DMS153 treated with DMSO at 0.1 percent for 48 hours (cell line): ENCODE measurements around the gene CMBL.
A peak's percentile ranks its signal among the peaks of the same experiment; 100 is the strongest.
"Not testable (repeated sequence)": the region's sequence is repeated elsewhere in the genome, so short reads cannot be mapped to it uniquely, and the experiment has no call there.

Experiments
- DNase-seq: peaks from one replicate; lab custom pipeline; 2025; ENCODE audit not compliant: unreplicated experiment; lab: John Stamatoyannopoulos, UW

Gene CMBL

DNA sequence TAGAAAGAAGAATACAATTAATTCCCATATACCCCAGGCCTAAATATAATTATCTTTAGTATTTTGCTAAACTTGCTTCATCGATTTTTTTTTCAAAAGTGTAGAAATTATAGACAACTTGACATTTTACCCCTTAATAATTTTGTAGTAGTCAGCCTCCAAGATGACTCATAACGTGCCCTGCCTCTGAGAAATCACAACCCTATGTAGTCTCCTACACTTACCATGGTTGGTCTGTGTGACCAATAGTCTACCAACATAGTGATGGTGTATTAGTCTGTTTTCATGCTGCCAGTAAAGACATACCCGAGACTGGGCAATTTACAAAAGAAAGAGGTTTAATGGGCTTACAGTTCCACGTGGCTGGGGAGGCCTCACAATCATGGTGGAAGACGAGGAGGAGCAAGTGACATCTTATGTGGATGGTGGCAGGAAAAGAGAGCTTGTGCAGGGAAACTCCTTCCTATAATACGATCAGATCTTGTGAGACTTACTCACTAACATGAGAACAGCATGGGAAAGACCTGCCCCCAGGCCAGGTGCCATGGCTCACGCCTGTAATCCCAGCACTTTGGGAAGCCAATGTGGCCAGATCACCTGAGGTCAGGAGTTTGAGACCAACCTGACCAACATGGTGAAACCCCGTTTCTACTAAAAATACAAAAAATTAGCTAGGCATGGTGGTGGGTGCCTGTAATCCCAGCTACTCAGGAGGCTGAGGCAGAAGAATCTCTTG, 3.3 kb upstream of the CMBL start:
- not testable (repeated sequence) for DNase-seq

- DNase-seq = peak; percentile 32
These were observed 2.5 kb upstream of the CMBL start for GRCh38 chr5:10310066-10310779.

- no peak for DNase-seq
These were observed 1.1 kb upstream of the CMBL start for GRCh38 chr5:10308844-10309243.

DNA sequence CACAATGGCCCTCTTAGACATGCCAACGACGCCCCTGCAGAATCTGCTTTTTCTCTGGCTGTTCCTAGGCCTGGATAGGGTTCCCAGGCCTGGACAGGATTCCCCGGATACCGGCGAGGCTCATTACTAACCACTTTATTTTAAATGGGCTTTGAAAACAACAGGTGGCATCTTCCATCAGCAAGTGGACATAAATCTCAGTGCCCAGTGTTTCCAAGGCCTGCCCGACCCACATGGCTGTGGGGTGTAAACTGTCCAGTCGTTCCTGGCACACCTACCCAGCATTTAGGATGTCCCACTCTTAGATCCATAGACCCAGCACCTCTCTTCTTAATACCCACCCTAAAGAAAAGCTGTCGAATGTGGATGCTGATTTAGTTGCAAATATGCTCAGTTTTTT, 896 bp downstream of the CMBL start:
- peak; percentile 69 for DNase-seq

DNA sequence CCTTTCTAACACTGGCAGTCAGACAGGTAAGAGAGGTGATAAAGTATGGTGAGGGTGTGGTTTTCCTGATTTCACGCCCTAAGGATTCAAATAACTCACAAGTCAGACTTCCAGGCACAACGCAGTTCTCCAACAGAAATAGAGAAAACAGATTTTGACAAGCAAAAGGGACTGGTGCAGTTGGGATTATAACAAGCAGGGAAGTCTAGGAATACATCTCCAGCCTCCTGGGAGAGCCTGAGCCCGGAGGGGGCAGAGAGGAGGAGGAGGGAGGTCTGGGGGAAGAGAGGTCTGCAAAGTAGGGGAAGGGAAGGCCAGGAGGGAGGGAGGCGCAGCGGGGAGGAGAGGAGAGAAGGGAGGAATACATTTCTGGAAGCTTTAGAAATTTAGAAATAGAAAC, 1.6 kb downstream of the CMBL start:
- no peak for DNase-seq

DNA sequence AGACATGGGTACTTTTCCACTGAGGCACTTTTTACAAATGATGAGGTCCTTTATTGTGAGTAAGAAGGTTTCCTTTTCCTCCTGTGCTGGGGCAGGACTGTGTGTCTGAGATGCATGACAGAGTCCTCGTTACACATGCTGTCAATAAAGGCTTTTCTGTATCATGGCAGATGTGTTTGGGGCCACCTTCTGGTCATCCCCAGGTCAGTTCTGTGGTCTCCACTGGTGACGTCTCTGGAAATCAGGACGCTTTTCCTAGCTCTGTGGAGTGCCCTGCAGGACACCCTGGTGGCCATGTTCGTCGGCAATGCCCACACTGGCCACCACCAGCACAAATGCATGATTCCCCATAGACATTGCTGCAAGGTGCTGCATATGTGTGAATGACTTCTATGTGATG, 2.8 kb downstream of the CMBL start:
- no peak for DNase-seq

DNA sequence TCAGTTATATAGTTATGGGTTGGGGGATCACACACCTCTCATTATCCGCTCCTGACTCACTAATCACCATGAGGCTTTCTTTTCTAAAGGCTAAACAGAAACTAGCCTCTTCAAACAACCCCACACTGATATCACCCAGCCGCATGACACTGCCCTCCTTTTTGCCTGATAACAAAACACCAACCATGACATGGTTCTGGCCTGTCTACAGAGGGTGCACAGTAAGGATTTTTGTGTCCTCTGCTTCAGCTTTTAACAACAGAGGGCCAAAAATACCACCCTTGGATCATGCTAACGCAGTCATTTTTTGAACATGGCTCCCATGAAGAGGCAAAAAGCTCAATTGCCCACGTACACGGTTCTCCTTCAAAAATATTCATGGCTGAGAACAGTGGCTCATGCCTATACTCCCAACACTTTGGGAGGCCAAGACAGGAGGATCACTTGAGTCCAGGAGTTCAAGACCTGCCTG, 4.0 kb downstream of the CMBL start:
- no peak for DNase-seq

DNA sequence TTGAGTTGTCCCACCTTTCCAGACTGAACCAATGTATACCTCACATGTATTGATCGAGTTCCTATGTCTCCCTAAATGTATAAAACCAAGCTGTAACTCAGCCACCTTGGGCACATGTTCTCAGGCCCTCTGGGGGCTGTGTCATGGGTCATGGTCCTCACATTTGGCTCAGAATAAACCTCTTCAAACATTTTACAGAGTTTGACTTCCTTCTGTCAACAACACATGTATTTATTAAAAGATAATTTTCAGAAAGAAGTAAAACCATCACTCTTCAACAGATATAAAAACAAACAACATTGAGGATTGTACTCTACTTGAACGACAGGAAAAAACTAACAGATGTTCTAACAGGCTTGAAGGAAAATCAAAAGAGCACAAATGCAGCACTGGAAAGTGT, 4.5 kb downstream of the CMBL start:
- DNase-seq = no peak

DNA sequence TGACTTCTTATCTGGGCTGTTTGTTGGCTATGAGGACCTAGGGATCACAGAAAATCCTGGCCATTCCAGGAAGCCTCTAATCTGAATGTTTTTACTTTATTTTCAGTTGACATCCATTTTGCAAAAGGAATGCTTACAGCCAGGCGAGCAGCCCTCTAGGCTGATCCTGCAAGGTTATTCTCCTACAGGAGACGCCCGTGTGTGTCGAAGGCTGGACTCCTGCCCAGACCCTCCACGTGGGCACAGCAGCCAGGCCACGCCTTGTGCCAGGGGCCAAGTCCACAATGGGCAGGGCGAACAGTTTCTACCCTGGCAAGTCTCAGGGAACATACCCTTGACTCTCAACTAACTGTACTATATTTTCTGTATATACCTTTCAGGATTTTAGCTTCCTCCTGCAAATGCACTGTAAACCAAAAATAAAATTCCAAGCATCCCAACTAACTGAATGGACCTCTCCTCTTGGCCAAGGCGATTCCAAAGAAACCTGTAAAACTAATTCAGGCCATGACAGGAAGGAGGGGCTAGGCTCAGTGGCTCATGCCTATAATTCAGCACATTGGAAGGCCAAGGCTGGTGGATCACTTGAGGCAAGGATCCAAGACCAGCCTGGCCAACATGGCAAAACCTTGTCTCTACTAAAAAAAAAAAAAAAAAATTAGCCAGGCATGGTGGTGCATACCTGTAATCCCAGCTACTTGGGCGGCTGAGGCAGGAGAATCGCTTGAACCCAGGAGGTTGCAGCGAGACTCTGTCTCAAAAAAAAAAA, 5.7 kb downstream of the CMBL start:
- no peak for DNase-seq

DNA sequence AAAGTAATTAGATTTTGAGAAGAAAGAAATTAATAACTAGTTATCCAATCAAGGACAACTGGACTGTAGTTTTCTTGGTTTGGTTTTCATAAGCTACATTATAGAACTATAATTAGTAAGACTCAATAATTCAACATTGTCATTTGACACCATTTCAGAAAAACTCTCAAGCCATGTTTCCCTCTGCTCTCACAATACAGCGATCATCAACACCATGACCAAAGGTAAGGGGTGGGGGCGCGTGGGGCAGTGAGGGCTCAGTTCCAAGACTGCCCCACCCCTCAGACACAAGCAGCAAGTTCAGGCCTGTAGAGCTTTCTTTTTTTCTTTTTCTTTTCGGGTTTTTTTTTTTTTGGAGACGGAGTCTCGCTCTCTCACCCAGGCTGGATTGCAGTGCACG, 6.4 kb downstream of the CMBL start:
- peak; percentile 35 for DNase-seq

DNA sequence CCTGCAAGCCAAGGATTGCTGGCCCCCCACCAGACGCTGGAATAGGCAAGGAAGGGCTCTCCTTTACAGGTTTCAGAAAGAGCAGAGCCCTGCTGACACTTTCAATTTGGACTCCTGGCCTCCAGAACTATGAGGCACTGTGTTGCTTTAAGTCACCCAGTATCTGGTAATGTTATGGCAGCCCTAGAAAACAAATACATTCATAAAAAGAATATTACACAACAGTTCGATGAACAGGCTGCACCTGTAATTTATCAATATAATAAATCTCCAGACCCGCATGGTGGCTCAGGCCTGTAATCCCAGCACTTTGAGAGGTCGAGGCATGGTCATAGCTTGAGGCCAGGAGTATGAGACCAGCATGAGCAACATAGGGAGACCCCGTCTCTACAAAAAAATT, 7.5 kb downstream of the CMBL start:
- DNase-seq = no peak

GRCh38 chr5:10297646-10298204, 10.0 kb downstream of the CMBL start:
- DNase-seq = no peak

DNA sequence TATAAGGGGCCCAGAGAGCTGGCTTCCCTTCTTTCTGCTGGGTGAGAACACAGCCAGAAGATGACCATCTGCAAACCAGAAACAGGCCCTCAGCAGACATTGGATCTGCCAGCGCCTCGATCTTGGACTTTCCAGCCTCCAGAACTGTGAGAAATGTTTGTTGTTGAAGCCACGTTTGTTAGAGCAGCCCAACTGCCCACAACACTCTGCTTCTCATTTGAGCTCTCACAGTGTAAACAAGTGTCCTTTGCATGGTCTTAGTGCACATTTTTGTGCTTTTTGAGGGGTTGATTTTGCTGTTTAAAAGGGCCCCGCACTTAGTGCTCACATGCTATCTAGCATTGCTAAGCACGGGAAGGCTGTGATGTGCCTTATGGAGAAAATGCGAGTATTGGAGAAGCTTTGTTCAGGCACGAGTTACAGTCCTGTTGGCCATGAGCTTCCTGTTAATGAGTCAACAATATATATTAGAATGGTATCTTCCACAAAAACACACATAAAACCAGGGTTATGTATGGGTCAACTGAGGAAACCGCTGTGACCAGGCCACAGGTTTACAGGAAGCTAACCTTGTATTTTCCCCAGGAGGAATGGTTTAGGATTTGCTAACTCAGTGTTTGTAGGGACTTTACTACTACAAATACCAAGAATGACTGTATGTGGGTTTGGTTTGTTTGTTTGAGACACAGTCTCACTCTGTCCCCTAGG, 11.9 kb downstream of the CMBL start:
- no peak for DNase-seq

DNA sequence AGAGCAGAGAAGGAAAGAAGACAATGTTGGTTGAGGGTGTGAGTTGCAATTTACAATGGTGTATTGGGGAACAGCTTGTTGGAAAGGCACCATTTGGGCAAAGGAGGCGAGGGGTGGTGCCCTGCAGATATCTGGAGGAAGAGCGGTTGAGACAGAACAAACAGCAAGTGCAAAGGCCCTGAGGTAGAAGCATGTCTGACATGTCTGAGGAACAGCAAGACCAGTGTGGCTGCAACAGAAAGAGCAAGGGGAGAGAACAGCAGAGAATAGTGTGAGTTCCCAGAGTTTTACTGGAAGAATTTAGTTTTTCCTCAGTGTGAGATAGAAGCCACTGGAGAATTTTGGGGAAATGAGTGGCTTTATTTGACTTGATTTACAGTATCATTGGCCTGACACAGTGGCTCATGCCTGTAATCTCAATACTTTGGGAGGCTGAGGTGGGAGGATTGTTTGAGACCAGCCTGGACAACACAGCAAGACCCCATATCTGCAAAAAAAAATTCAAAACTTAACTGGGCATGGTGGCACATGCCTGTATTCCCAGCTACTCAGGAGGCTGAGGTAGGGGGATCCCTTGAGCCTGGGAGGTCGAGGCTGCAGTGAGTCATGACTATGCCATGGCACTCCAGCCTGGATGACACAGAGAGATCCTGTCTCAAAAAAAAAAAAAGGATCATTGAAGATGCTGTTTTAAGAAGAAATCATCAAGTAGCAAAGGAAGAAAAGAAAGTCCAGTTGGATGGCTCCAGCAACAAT, 13.6 kb downstream of the CMBL start:
- no peak for DNase-seq

DNA sequence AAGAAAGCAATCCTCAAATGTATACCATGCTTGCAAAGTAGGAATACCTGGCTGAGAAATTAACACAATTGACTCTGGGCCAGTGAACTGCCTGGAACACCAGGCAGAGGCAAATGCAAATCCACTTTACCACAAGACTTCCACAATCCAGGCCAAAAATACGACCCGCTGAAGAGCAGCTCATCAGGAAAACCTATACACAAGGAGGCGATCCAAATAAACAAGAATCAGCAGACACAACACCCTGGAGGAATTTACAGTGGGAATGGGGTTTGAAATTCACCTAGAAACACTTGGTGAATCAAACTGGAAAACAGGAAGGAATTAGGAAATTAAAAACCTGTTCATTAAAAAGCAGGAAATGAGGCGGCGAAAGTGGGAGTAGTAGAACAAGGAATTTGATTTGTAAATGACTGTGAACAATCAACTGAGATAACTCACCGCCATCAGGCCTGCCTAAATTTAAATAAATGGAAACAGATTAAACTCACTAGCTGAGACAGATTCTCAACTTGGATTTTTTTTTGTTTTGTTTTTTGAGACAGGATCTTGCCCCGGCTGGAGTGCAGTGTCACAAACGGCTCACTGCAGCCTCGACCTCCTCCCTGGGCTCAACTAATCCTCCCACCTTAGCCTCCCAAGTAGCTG, 15.9 kb downstream of the CMBL start:
- DNase-seq = no peak

- DNase-seq = no peak
These were observed 17.3 kb downstream of the CMBL start for GRCh38 chr5:10290438-10290837.

- no peak for DNase-seq
These were observed 17.7 kb downstream of the CMBL start for GRCh38 chr5:10289991-10290390.

- DNase-seq = peak; percentile 66
These were observed 18.3 kb downstream of the CMBL start for GRCh38 chr5:10289353-10289752.

- peak; percentile 99 for DNase-seq
These were observed 19.0 kb downstream of the CMBL start for GRCh38 chr5:10288592-10289219.
